Measurements from ENCODE around the gene COA1. TPM values are rescaled to one million over a fixed set of nuclear protein-coding genes. Genes with fewer than 3 reads are reported as not detected.

COA1 gene
- polyA plus RNA-seq, 5 donors: 57.6 to 82.4 (median 80.1) TPM

- DNase-seq: no peak
Measured at GRCh38 chr7:43658718-43659548, 70.4 kb downstream of the COA1 start.

GRCh38 chr7:43656997-43657396 lies 72.3 kb downstream of the COA1 start:
- no peak for DNase-seq

- no peak for DNase-seq
Measured at GRCh38 chr7:43655584-43655983, 73.7 kb downstream of the COA1 start.

- no peak for DNase-seq
Measured at GRCh38 chr7:43653891-43654504, 75.3 kb downstream of the COA1 start.

GRCh38 chr7:43653466-43653865 lies 75.9 kb downstream of the COA1 start:
- no peak for DNase-seq

GRCh38 chr7:43652364-43652763 lies 77.0 kb downstream of the COA1 start:
- DNase-seq: no peak

- no peak for DNase-seq
Measured at GRCh38 chr7:43650457-43651052, 78.8 kb downstream of the COA1 start.

GRCh38 chr7:43649755-43650274 lies 79.5 kb downstream of the COA1 start:
- DNase-seq: no peak

- DNase-seq: no peak
Measured at GRCh38 chr7:43648473-43649406, 80.6 kb downstream of the COA1 start.

GRCh38 chr7:43647673-43648472 lies 81.5 kb downstream of the COA1 start:
- peak; percentile 40 to 48 for DNase-seq

- no peak for DNase-seq
Measured at GRCh38 chr7:43647339-43647672, 82.0 kb downstream of the COA1 start.

- DNase-seq: no peak
Measured at GRCh38 chr7:43646603-43647338, 82.6 kb downstream of the COA1 start.

- DNase-seq: no peak
Measured at GRCh38 chr7:43645699-43646226, 83.6 kb downstream of the COA1 start.

GRCh38 chr7:43643846-43644245 lies 85.5 kb downstream of the COA1 start:
- DNase-seq: no peak

GRCh38 chr7:43642897-43643630 lies 86.3 kb downstream of the COA1 start:
- no peak for DNase-seq

GRCh38 chr7:43640679-43641078 lies 88.6 kb downstream of the COA1 start:
- DNase-seq: no peak

- DNase-seq: peak; percentile 65 to 72
Measured at GRCh38 chr7:43639858-43640491, 89.3 kb downstream of the COA1 start.

- DNase-seq: no peak
Measured at GRCh38 chr7:43637114-43637806, 92.1 kb downstream of the COA1 start.

Data from right lung (tissue), 5 donors.